ENCODE measurements around the gene UBXN10.
A peak's percentile ranks its signal among the peaks of the same experiment; 100 is the strongest.

UBXN10 gene

DNA sequence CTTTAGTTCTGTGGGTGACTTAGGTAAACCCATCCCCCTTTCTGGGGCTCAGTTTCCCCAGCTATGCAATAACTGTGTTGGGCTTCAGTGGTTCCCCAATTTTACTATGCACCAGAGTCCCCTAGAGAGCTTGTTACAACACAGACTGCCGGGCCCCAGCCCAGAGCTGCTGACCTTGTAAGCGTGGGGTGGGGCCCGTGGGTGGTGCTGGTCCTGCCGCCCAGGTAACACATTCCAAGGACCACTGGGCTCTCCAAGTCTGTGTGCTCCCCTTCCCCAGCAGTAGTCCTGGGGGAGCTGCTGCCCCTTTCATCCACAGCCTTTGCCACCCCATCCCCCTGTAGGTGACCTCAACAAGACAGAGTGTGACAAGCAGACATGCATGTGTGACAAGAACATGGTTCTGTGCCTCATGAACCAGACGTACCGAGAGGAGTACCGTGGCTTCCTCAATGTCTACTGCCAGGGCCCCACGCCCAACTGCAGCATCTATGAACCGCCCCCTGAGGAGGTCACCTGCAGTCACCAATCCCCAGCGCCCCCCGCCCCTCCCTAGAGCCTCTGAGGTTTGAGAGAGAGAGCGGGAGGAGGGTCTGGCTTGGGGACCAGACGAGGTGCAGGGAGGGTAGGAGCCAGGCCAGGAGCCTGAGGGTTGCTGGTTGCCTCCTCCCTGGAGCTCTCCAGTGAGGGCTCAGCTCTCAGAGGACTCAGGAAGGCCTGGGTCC lies 37.9 kb upstream of the UBXN10 start:
- no peak overlapping the region for H3K27ac ChIP-seq
- TF ChIP-seq, protein P1, sequence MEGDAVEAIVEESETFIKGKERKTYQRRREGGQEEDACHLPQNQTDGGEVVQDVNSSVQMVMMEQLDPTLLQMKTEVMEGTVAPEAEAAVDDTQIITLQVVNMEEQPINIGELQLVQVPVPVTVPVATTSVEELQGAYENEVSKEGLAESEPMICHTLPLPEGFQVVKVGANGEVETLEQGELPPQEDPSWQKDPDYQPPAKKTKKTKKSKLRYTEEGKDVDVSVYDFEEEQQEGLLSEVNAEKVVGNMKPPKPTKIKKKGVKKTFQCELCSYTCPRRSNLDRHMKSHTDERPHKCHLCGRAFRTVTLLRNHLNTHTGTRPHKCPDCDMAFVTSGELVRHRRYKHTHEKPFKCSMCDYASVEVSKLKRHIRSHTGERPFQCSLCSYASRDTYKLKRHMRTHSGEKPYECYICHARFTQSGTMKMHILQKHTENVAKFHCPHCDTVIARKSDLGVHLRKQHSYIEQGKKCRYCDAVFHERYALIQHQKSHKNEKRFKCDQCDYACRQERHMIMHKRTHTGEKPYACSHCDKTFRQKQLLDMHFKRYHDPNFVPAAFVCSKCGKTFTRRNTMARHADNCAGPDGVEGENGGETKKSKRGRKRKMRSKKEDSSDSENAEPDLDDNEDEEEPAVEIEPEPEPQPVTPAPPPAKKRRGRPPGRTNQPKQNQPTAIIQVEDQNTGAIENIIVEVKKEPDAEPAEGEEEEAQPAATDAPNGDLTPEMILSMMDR (conservative IDR thresholded peaks at IDR 0.05) = no peak
- TF ChIP-seq ZFX (IDR thresholded peaks at IDR 0.05) = no peak

GRCh38 chr1:20148571-20149500 lies 37.1 kb upstream of the UBXN10 start:
- TF ChIP-seq, protein P1 (conservative IDR thresholded peaks at IDR 0.05) = no peak
- no peak for TF ChIP-seq ZFX (IDR thresholded peaks at IDR 0.05)

DNA sequence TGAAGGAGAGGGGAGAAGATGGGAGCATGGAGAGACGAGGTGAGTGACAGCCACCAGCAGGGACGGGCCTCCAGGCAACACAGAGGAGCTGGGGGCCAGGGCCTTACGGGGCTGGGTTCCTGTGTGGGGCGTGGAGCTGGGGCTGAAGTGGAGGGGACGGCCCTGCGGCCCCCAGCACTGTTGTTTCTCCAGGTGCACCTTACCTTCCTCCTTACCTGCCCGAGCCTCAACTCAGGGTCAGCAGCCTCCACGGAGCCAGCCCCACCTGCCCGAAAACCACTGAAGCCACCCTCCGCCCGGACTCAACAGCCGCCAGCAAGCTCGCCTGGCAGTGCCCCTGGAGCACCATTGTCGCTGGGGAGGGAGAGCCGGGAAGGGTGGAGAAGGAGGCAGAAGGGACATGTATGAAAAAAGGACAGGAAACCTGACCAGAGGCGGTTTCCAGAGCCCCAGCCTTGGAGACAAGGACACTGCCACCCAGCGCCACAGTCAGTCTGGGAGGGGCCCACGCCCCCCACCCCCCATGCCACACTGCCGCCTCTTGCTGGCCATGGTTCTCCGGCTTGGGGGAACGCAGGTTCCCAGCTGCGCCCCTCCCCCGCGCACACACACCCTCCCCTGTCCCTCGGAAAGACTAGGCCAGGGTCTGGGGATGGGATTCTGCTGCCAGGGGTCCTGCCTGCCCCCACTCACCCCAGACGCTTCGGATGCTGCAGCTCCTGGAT lies 36.1 kb upstream of the UBXN10 start:
- TF ChIP-seq ZFX (IDR thresholded peaks at IDR 0.05) = no peak
- TF ChIP-seq, protein P1 (conservative IDR thresholded peaks at IDR 0.05) = no peak
- H3K27ac ChIP-seq = no peak overlapping the region

More at GRCh38 chr1:20148571-20149500, 37.1 kb upstream of the UBXN10 start:
- H3K27ac ChIP-seq = no peak overlapping the region

DNA sequence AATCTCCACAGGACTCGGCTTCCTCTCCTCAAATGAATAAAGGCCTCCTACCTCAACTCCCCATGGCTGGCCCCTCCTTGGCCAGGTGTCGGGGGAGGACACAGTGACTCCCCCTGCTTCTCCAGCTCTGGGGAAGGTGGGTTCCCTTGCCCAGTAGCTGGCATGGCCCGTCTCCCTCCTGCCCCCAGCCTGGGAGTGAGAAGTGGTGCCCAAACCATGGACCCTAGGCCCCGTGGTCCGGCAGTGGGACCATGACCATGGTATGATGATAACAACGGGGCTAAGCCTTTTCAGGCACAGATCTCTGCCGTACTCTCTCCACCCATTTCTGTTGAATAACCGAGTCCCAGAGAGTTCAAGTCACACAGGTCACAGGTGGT lies 35.6 kb upstream of the UBXN10 start:
- TF ChIP-seq, protein P1 (conservative IDR thresholded peaks at IDR 0.05) = no peak
- no peak for TF ChIP-seq ZFX (IDR thresholded peaks at IDR 0.05)
- no peak overlapping the region for H3K27ac ChIP-seq

DNA sequence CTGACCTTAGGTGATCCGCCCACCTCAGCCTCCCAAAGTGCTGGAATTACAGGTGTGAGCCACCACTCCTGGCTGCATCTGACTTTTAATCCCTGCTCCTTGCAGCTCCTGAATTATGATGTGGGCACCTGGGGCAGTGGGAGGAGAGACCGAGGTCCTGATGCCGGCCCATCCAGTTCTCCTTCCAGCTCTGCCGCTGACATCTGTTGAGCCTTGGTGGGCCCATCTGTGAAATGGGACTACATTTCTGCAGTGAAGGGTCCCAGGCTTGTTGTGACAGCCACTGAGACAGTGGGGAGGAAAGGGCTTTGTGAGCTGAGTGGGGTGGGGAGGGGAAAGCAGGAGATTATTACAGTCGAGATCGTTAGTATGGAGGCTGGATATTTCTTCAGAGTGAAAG lies 34.9 kb upstream of the UBXN10 start:
- TF ChIP-seq, protein P1 (conservative IDR thresholded peaks at IDR 0.05) = no peak
- no peak for TF ChIP-seq ZFX (IDR thresholded peaks at IDR 0.05)
- H3K27ac ChIP-seq = no peak overlapping the region

GRCh38 chr1:20151906-20152598 lies 33.8 kb upstream of the UBXN10 start:
- TF ChIP-seq, protein P1 (conservative IDR thresholded peaks at IDR 0.05) = peak; percentile 78
- no peak for TF ChIP-seq ZFX (IDR thresholded peaks at IDR 0.05)
- peak overlapping the region; percentile 28; the same call in 1 of the 2 replicates for H3K27ac ChIP-seq
